SK-N-SH (cell line): ENCODE data around the gene MATR3.
"Not testable (repeated sequence)": the region's sequence is repeated elsewhere in the genome, so short reads cannot be mapped to it uniquely, and the experiment has no call there.

Experiments used
- CHD2 ChIP-seq: fragments of 150-350 bp; IDR thresholded peaks from 2 replicates; pipeline ENCODE4 v1.6.1; 2018; ENCODE audit warnings: low read length; ENCODE audit not compliant: partially characterized antibody
- CTCF ChIP-seq: fragments of 200-600 bp; sonication (generic); IDR thresholded peaks from 2 replicates; pipeline ENCODE4 v1.6.1; 2017; ENCODE audit warnings: antibody characterized with exemption, mild to moderate bottlenecking, moderate library complexity
- EZH2phosphoT487 ChIP-seq: fragments of 200-600 bp; sonication (generic); IDR thresholded peaks from 2 replicates; pipeline ENCODE4 v1.6.1; 2017; ENCODE audit warnings: low read depth, mixed run types, mild to moderate bottlenecking, antibody characterized with exemption, moderate library complexity, borderline replicate concordance
- POLR2AphosphoS5 ChIP-seq: IDR thresholded peaks from 2 replicates; pipeline ENCODE4 v1.6.1; 2012; ENCODE audit warnings: low read depth, low read length
- RCOR1 ChIP-seq: fragments of 150-350 bp; IDR thresholded peaks from 2 replicates; pipeline ENCODE4 v1.6.1; 2017; ENCODE audit warnings: antibody characterized with exemption, low read length
- REST ChIP-seq: IDR thresholded peaks from 2 replicates; pipeline ENCODE4 v1.6.1; 2012; ENCODE audit warnings: mild to moderate bottlenecking, low read depth, low read length, moderate library complexity
- USF2 ChIP-seq: fragments of 150-350 bp; IDR thresholded peaks from 2 replicates; pipeline ENCODE4 v1.6.1; 2017; ENCODE audit warnings: antibody characterized with exemption, low read length, low read depth, borderline replicate concordance

- not testable (repeated sequence) for TF ChIP-seq CHD2, CTCF, POLR2AphosphoS5, EZH2phosphoT487, USF2, REST, RCOR1
Measured at GRCh38 chr5:139270718-139271117, 22.8 kb upstream of the MATR3 start.
